ENCODE results near the gene RAB11B. TPM values are rescaled to one million over a fixed set of nuclear protein-coding genes. Genes with fewer than 3 reads are reported as not detected.

RAB11B gene
- total RNA-seq, 1 experiment from 2014 or later, result 140 TPM

GRCh38 chr19:8355631-8356402 is 34.3 kb upstream of the RAB11B start:
- RAD21 ChIA-PET (ENCODE audit: low non-redundant PET in 1 of 2, low total read pairs in 2 of 2, uncharacterized antibody in 2 of 2, unreplicated experiment in 2 of 2), result interaction anchor here (0.6 to 1.2 kb wide), 2 partner anchors 58 to 224 kb away, joined by 4 to 5 read pairs; partner anchors contain the start of gene MARCHF2 (in 1 of the 2)
- ATAC-seq, result peak; percentile 73
- no peak; the same call in 1 of the 2 replicates for TF ChIP-seq ELF1 (IDR thresholded peaks at IDR 0.05; ENCODE audit: borderline replicate concordance, low read depth)
- TF ChIP-seq REST (IDR thresholded peaks at IDR 0.05; ENCODE audit: low read depth), result no peak
- no peak; the same call in 1 of the 2 replicates for TF ChIP-seq CEBPB (IDR thresholded peaks at IDR 0.05; ENCODE audit: low read depth)
- TF ChIP-seq ZBTB33 (IDR thresholded peaks at IDR 0.05; ENCODE audit: extremely low read depth, insufficient replicate concordance, low read length), result no peak
- TF ChIP-seq EZH2 (IDR thresholded peaks at IDR 0.05), result no peak
- peak; percentile 81 for TF ChIP-seq CBX3 (IDR thresholded peaks at IDR 0.05; ENCODE audit: low read depth)
- TF ChIP-seq JUND (IDR thresholded peaks at IDR 0.05), result peak; percentile 94
- TF ChIP-seq ATF3 (IDR thresholded peaks at IDR 0.05), result no peak
- TF ChIP-seq ZFX (IDR thresholded peaks at IDR 0.05), result no peak
- peak; percentile 87 for TF ChIP-seq FOSL1 (IDR thresholded peaks at IDR 0.05; ENCODE audit: low read depth)
- no peak for TF ChIP-seq SIN3A (IDR thresholded peaks at IDR 0.05; ENCODE audit: low read depth)
- TF ChIP-seq SRF (IDR thresholded peaks at IDR 0.05; ENCODE audit: low read depth), result no peak
- no peak for TF ChIP-seq ZNF274 (IDR thresholded peaks at IDR 0.05; ENCODE audit: low read depth, low read length)
- no peak for TF ChIP-seq CTCF (IDR thresholded peaks at IDR 0.05 in 2 of 3, conservative IDR thresholded peaks at IDR 0.05 in 1 of 3; ENCODE audit: borderline replicate concordance in 1 of 3, insufficient read depth in 1 of 3, low read depth in 2 of 3, low read length in 2 of 3)
- TF ChIP-seq MAX (IDR thresholded peaks at IDR 0.05), result peak; percentile 71
- TF ChIP-seq POLR2AphosphoS5 (IDR thresholded peaks at IDR 0.05; ENCODE audit: low read depth, low read length), result peak; percentile 55
- no peak for TF ChIP-seq TCF7L2 (IDR thresholded peaks at IDR 0.05; ENCODE audit: borderline replicate concordance, extremely low read depth, insufficient read depth, insufficient read length)
- no peak for TF ChIP-seq EZH2phosphoT487 (IDR thresholded peaks at IDR 0.05; ENCODE audit: borderline replicate concordance)

More at GRCh38 chr19:8355631-8356402, 34.3 kb upstream of the RAB11B start:
- Histone ChIP-seq H3K79me2 (ENCODE audit: insufficient read depth, low read length) (no peaks in the 10 kb centered on the region), H3K4me3 (replicated peaks in 1 of 2; ENCODE audit: low read depth in 1 of 2, low read length in 2 of 2) (peak overlapping the region in 1 of 2 experiments; percentile 6; a peak in 2 of 4 replicates), H4K20me1 (ENCODE audit: insufficient read depth) (no peaks in the 10 kb centered on the region), H3K9ac (ENCODE audit: low read length) (peak overlapping the region; percentile 42), H3K27ac (ENCODE audit: low read depth, low read length) (peak overlapping the region; percentile 34), H3K36me3 (ENCODE audit: control insufficient read depth in 1 of 2, insufficient read depth in 2 of 2, low read length in 2 of 2) (no peaks in the 10 kb centered on the region), H2AFZ (ENCODE audit: low read depth, low read length, poor library complexity, severe bottlenecking) (no peak overlapping the region), H3K4me1 (ENCODE audit: control insufficient read depth in 1 of 2, insufficient read depth in 2 of 2, low read length in 2 of 2) (peaks cover 32 to 62% of the 10 kb centered on the region in 2 experiments), H3K27me3 (ENCODE audit: insufficient read depth, low read length) (no peaks in the 10 kb centered on the region), H3K9me2 (ENCODE audit: insufficient read depth) (no peaks in the 10 kb centered on the region), H3K4me2 (ENCODE audit: low read length) (peak overlapping the region; percentile 59), H3K9me3 (ENCODE audit: control insufficient read depth in 1 of 2, insufficient read depth in 1 of 2, low read depth in 1 of 2, low read length in 2 of 2) (no peaks in the 10 kb centered on the region)
- ChIA-PET POLR2A (interaction anchor here (0.7 to 2.6 kb wide), 5 partner anchors 8 to 158 kb away, joined by 4 to 20 read pairs (median 7); partner anchors contain the start of genes ANGPTL4, KANK3, RAB11B and ZNF414), CTCF (interaction anchor here (1.2 to 4.0 kb wide), 10 partner anchors 7 to 224 kb away, joined by 3 to 41 read pairs (median 8); partner anchors contain the start of genes ANGPTL4, HNRNPM, MARCHF2 and RAB11B)
- DNase-seq (ENCODE audit: low read depth, low spot score), result peak; percentile 70
- BruUV-seq (replicated peaks), result no TSS peak
- intact Hi-C loops (cut with micrococcal nuclease), result loop anchor here (2.0 to 10.0 kb wide), 2 partner anchors 89 to 151 kb away; partner anchors contain the start of gene HNRNPM
